Bronchial epithelial cell (primary cell): Measurements from ENCODE around the gene WDR4. TPM values are rescaled to one million over a fixed set of nuclear protein-coding genes. Genes with fewer than 3 reads are reported as not detected.

Source experiments
- DNase-seq: peaks from one replicate; pipeline ENCODE4 v3.0.0-alpha.2; 2010; ENCODE audit warnings: low read depth
- FAIRE-seq: peaks from 2 replicates; lab custom pipeline; 2011; peaks lifted over from hg19 to GRCh38; lab: Jason Lieb, UNC
- H3K27me3 ChIP-seq: 2 replicates; pipeline ENCODE4 v1.5.1; 2011; ENCODE audit warnings: low read length; ENCODE audit not compliant: control insufficient read depth, insufficient read depth
- H3K36me3 ChIP-seq: 2 replicates; pipeline ENCODE4 v1.5.1; 2011; ENCODE audit warnings: low read length; ENCODE audit not compliant: control insufficient read depth, insufficient read depth
- H3K4me3 ChIP-seq: 2 replicates; pipeline ENCODE4 v1.5.1; 2011; ENCODE audit warnings: mild to moderate bottlenecking, low read depth, low read length, control low read depth
- total RNA-seq: library from RNA; depleted of rRNA; stranded (reverse); fragments of >200 nt; gene quantifications from 2 replicates; pipeline ENCODE4 v1.2.1, GENCODE V29; 2014
- TF ChIP-seq, protein P1 (sequence below): IDR thresholded peaks from 2 replicates; pipeline ENCODE4 v1.5.1; 2011; ENCODE audit warnings: mild to moderate bottlenecking, moderate library complexity, low read length, control low read depth, inconsistent platforms; ENCODE audit not compliant: insufficient read depth, severe bottlenecking

The WDR4 gene
- total RNA-seq, 1 donor from 2014 or later, result 28.4 TPM

- TF ChIP-seq, protein P1, sequence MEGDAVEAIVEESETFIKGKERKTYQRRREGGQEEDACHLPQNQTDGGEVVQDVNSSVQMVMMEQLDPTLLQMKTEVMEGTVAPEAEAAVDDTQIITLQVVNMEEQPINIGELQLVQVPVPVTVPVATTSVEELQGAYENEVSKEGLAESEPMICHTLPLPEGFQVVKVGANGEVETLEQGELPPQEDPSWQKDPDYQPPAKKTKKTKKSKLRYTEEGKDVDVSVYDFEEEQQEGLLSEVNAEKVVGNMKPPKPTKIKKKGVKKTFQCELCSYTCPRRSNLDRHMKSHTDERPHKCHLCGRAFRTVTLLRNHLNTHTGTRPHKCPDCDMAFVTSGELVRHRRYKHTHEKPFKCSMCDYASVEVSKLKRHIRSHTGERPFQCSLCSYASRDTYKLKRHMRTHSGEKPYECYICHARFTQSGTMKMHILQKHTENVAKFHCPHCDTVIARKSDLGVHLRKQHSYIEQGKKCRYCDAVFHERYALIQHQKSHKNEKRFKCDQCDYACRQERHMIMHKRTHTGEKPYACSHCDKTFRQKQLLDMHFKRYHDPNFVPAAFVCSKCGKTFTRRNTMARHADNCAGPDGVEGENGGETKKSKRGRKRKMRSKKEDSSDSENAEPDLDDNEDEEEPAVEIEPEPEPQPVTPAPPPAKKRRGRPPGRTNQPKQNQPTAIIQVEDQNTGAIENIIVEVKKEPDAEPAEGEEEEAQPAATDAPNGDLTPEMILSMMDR, result no peak
- H3K36me3 ChIP-seq, result peaks cover 51% of the 10 kb centered on the region
- no peaks in the 10 kb centered on the region for H3K27me3 ChIP-seq
- DNase-seq (no peak), FAIRE-seq (no peak)
- no peak overlapping the region for H3K4me3 ChIP-seq
Measured at GRCh38 chr21:42853621-42854020, 25.7 kb downstream of the WDR4 start.

DNA sequence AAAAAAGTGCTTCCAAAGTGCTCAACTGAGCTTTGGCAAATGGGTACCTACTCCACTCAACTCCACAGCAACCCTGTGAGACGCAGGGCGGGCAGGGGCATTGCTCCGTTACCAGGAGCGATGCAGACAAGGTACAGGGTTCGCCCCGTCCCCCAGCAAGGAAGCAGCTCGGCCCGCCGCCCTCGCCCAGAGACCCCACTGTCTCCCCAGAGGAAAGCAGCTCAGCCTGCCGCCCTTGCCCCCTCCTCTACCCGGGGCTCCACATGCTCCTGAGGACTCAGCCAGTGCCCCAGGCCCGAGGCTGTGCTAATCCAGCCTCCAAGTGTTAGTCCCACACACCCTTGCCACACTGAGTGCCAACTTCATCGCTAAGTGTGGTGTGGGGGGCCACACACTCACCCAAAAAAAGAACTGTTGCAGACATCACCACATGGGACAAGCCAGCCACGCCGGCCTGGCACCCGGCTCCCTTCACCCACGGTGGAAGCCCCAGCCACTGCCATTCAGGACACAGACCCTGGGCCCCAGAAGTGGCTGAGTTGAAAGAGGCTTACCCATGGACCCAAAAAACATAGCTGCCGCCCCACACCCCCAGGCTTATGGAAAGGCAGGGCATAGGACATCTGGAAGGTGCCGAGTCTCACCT lies 26.3 kb downstream of the WDR4 start:
- H3K4me3 ChIP-seq, result no peak overlapping the region
- peaks cover 46% of the 10 kb centered on the region for H3K36me3 ChIP-seq
- DNase-seq (no peak), FAIRE-seq (no peak)
- H3K27me3 ChIP-seq, result no peaks in the 10 kb centered on the region
- TF ChIP-seq, protein P1, result no peak

DNA sequence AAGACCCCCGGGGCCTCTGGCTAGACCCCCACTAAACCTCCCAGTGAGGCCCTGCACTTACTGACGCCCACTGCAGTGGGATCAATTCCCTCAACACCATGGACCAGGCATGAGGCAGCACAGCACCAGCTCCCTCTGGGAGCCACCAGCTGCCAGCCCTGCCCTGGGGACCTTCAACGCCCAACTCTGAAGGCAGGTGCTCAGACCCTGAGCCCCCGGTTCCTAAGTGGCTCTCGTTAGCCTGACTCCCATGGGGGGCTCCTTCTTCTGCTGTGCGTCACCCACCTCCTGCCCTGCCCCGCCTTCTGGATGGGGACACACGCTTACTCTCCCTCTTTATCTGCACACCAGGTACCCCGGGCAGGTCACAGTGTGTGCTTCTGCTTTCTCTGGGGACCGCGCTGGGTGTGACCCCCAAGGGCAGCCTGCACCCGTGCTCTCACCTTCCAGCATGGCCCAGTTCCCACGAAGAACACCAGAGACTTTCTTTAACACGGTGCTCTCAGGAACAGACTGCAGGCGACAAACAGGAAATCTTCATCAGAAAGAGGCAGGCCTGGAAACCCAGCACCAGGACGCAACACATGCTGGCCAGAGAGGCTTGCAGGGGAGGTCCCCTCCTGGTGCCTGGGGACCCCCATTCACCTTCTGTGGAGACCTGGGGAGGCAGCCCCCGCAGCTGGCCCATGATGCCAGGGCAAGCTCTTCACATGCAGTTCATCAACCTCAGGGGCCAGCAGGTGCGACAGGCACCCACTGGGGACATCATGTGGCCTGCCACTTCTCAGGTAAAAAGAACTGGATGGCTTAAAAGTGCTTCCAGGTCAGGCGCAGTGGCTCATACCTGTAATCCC lies 27.3 kb downstream of the WDR4 start:
- no peak for DNase-seq
- Histone ChIP-seq H3K27me3 (no peaks in the 10 kb centered on the region), H3K4me3 (no peak overlapping the region), H3K36me3 (peaks cover 48% of the 10 kb centered on the region)
- FAIRE-seq, result no peak
- TF ChIP-seq, protein P1, result no peak

- peaks cover 50% of the 10 kb centered on the region for H3K36me3 ChIP-seq
- no peak overlapping the region for H3K4me3 ChIP-seq
- FAIRE-seq (no peak), DNase-seq (no peak)
- TF ChIP-seq, protein P1, result peak; percentile 58
- no peaks in the 10 kb centered on the region for H3K27me3 ChIP-seq
Measured at GRCh38 chr21:42850866-42851391, 28.4 kb downstream of the WDR4 start.

DNA sequence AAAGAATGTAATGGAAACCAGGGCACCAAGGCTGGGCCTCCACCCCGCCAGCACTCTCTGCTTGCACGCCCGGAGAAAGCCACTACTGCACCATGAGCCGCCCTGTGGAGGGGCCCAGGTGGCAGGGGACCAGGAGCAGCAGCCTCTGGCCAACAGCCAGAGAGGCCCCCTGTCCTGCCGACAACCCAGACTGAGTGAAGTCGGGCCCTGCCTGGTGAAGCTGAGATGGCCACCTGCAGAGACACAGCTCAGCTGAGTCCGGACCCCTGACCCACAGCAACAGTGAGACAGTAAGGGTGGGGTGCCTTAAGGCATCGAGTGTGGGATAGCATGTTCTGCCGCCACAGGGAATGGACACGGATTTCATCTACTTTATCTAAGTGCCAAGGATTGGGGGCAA lies 28.9 kb downstream of the WDR4 start:
- TF ChIP-seq, protein P1, result no peak
- no peak overlapping the region for H3K4me3 ChIP-seq
- FAIRE-seq (no peak), DNase-seq (no peak)
- H3K27me3 ChIP-seq, result no peaks in the 10 kb centered on the region
- peaks cover 46% of the 10 kb centered on the region for H3K36me3 ChIP-seq
